HG03108 (cell line): Measurements from ENCODE around the gene PRCC.
"Not testable (repeated sequence)": the region's sequence is repeated elsewhere in the genome, so short reads cannot be mapped to it uniquely, and the experiment has no call there.

Experiments used
- ATAC-seq: cut with Tn5 transposase; IDR thresholded peaks from one replicate; pipeline ENCODE4 v1.9.1; 2021; ENCODE audit warnings: moderate library complexity; ENCODE audit not compliant: unreplicated experiment

PRCC gene

DNA sequence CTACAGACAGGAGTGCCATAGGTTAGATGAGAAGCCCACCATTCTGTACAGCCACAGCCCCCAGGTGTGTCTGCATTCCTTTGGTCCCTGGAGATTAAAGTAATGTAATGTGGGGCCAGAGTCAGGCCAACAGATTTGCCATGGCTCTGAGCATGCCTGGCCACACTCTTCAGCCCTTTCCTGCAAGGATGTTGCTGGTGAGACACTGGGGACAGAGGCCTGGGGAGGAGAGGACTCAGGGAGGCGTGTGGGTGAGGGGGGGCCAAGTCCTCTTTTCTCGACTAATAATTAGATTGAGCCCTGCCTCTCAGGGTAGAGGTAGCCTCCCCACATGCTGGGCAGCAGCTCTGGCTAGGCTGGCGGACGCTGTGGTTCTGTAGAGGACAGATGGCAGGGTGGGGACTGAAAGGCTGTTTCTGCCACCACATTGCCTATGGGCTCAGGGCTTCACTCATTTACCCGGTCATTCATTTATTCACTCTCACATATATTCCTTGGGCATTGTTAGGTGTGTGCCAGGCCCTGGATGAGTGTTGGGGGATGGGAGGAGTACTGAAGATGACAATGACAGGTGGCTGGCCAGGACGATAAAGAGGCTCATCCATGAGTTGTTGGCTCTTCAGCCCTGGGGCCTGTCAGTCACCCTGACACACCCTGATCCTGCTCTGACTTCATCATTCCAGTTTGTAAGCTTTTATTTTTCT is 7.1 kb upstream of the PRCC start:
- no peak for ATAC-seq

GRCh38 chr1:156760796-156761104 is 6.6 kb upstream of the PRCC start:
- ATAC-seq, result no peak

GRCh38 chr1:156765136-156765535 is 2.2 kb upstream of the PRCC start:
- not testable (repeated sequence) for ATAC-seq

GRCh38 chr1:156765666-156766065 is 1.7 kb upstream of the PRCC start:
- ATAC-seq, result no peak

- ATAC-seq, result peak; percentile 2
Observed at GRCh38 chr1:156766298-156767100, 836 bp upstream of the PRCC start.

DNA sequence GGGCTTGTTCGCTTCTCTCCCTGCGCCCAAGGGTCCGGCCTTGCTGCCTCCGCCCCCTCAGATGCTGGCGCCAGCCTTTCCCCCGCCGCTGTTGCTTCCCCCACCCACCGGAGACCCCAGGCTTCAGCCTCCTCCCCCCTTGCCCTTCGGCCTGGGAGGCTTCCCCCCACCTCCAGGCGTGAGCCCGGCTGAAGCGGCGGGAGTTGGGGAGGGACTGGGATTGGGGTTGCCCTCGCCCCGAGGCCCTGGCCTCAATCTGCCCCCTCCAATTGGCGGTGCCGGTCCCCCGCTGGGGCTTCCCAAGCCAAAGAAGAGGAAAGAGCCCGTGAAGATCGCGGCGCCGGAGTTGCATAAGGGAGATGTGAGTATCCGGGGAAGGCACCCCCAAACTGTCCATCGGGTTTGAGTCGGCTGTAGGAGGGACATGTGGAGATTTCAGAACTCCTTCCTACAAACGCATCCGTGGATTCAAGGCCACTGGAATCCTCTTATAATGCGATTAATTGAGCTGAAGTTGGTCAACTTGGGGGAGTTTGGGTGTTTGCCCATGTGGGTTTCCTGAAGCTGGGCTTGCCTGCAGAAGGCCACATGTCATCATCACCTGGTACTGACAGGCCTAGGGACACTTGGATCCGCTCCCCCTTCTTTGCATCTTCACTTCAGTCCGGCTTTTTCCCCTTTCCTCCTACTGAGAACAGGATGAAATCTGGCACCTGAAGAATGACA is 707 bp downstream of the PRCC start:
- no peak for ATAC-seq

GRCh38 chr1:156768610-156769295 is 1.4 kb downstream of the PRCC start:
- no peak for ATAC-seq

GRCh38 chr1:156772222-156772621 is 4.9 kb downstream of the PRCC start:
- no peak for ATAC-seq

- ATAC-seq, result no peak
Observed at GRCh38 chr1:156772728-156773497, 5.6 kb downstream of the PRCC start.

DNA sequence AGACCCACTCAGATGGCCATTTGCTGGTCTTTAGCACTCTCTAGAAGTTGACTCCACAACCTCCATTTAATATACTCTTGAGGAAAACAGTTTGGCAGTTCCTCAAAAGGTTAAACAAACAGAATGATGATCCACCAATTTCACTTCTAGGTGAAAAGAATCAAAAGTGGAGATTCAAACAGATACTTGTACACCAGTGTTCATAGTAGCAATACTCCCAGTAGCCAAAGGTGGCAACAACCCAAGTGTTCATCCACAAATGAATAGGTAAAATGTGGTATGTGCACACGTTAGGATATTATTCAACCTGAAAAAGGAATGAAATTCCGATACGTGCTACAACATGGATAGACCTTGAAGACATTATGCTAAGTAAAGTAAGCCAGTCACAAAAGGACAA is 6.3 kb downstream of the PRCC start:
- ATAC-seq, result no peak

- no peak for ATAC-seq
Observed at GRCh38 chr1:156775799-156776198, 8.5 kb downstream of the PRCC start.

GRCh38 chr1:156776942-156777341 is 9.6 kb downstream of the PRCC start:
- ATAC-seq, result no peak

- no peak for ATAC-seq
Observed at GRCh38 chr1:156777573-156777972, 10.2 kb downstream of the PRCC start.

- ATAC-seq, result no peak
Observed at GRCh38 chr1:156781585-156782186, 14.4 kb downstream of the PRCC start.

DNA sequence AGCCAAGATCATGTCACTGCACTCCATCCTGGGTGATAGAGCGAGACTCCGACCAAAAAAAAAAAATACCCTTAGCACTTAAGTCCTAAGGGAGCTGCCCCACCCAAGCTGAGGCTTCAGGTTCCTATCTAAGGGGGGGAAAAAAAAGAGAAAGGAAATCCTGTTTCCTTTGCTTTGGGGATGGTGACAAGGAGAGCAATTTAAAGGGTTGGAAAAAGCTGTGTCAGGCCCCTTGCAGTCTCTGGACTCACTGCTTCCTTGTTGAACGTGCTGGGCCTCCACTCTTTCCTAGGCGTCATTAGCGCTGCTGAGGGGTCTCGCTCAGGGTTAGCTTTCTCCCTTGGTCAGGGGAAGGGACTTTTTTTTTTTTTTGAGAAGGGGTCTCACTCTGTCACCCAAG is 18.1 kb downstream of the PRCC start:
- ATAC-seq, result no peak

DNA sequence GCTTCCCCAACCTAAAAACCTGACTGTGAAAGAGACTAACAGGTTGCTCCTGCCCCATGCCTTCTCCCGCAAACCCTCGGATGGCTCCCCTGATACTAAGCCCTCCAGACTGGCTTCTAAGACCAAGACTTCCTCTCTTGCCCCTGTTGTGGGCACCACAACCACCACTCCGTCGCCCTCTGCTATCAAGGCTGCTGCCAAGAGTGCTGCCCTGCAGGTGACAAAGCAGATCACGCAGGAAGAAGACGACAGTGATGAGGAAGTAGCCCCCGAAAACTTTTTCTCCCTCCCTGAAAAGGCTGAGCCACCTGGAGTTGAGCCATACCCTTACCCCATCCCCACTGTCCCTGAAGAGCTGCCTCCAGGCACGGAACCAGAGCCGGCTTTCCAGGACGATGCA is 19.3 kb downstream of the PRCC start:
- no peak for ATAC-seq

DNA sequence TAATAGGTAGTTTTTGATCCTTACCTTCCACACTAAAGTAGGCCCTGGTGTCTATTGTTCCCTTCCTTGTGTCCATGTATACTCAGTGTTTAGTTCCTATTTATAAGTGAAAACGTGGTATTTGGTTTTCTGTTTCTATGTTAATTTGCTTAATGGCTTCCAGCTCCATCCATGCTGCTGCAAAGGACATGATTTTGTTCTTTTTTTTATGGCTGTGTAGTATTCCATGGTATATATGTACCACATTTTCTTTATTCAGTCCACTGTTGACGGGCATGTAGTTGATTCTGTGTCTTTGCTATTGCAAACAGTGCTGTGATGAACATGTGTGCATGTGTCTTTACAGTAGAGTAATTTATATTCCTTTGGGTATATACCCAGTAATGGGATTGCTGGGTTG is 20.8 kb downstream of the PRCC start:
- no peak for ATAC-seq

DNA sequence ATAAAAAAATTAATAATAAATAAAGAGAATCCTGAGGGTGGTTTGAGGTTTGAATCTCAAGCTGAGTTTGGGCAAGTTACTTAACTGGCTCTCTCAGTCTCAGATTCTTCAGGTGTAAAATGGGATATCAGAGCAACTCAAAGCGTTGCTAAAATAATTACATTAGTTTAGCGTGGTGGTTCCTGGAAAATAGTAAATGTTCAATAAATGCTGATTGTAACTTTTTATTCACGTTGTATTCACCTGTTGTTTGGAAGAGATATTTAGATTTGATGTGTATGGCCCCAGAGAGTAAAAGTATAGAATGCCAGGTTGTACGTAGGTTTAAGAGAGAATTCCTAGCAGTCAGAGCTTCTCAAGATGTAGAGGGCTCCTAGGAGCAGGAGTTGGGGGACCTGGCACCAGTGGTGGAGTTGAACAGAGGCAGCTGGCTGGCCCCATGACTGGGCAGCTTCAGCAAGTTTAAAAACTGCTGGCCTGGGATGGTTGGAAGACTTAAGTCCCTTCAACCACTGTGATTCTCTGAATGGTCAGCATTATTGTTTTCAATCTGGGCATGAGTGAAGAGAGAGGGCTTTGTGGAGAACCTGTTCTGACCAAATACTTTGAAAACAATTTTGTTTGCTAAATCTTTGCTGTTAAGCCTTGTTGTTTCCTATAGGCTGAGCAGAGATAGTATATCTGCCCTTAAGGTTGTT is 22.4 kb downstream of the PRCC start:
- no peak for ATAC-seq

- no peak for ATAC-seq
Observed at GRCh38 chr1:156794506-156795373, 27.4 kb downstream of the PRCC start.
